ENCODE results near the gene TESK2.

The TESK2 gene

DNA sequence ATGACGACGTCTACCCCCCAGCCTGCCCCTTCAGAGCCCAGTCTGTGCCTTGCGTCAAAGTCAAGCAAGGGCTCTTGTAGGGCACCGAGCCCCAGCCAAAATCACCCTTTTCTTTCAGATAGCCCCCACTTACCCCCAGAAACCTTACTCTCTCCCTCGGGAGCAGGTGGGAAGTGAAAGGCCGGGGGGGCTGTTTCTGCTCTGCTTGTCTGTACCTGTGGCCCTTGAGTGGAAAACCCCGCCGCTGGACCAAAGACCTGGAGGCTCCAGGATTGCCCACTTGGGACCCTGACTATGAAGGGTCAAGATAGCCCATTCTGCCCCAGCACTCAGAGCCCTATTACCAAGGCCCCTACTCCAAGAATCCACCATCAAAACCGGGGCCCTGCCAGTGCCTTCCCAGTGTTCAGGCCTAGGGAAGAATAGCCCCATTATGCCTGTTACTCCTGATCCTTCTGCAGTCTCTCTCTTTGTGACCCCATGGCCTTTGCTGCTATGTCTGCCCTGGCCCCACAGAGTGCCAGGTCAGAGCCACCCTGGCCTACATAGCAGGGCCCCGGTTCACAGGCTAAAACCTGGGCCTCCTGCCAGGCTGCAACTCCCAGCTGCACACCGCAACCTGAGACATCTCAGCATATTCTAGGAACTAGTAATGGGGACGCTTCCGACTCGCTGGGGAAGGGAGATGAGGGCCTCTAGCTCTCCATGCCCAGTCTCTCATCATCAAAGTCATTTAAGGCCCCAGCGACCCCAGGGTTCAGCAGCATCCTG lies 186.5 kb downstream of the TESK2 start:
- in situ Hi-C loops (cut with HindIII; ENCODE audit: low pct_unique_long_range_greater_than_20kb, low sequenced_read_pairs): no loop called here
- peak in 1 of 2 experiments; percentile 21 for DNase-seq (ENCODE audit: low read depth in 1 of 2, low spot score in 1 of 2)
- TF ChIP-seq JUND (IDR thresholded peaks at IDR 0.05; ENCODE audit: low read depth): no peak

DNA sequence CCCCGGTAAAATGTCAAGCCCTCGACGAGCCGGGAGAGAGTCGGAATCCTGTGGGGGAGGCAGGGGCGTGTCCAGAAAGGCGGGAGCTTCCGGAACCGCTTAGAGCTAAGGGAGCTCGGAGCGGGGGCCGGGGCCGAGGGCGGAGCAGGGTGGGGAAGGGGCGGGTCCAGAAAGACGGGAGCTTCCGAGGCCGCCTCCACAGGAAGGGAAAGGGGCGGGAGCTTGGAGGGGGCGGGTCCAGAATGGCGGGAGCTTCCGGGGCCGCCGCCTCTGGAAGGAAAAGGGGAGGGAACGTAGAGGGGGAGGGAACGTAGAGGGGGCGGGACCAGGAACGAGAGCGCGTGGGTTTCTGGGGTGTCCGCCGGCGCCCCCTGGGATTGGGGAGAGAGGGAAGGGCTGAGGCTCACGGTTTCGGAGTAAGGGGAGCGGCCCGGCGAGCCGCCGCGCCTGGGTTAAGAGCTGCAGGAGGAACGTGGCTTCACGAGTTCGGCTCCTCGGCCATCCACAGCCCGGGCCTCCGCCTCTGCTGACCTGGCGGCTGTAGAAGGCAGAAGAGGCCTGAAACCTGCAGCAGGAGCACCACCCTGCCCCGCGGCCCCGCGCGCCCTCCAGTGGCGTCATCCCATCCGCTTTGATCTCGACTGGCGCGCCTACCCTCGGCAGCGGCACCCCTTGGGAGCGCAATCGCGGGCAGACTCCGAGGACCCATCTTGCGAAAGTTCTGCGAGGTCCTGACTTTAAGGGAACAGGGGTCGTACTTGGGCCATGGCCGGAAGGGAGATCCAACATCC lies 187.2 kb downstream of the TESK2 start:
- peak; percentile 83 to 96 for DNase-seq (ENCODE audit: low read depth in 1 of 2, low spot score in 1 of 2)
- TF ChIP-seq JUND (IDR thresholded peaks at IDR 0.05; ENCODE audit: low read depth): no peak
- in situ Hi-C loops (cut with HindIII; ENCODE audit: low pct_unique_long_range_greater_than_20kb, low sequenced_read_pairs): no loop called here

DNA sequence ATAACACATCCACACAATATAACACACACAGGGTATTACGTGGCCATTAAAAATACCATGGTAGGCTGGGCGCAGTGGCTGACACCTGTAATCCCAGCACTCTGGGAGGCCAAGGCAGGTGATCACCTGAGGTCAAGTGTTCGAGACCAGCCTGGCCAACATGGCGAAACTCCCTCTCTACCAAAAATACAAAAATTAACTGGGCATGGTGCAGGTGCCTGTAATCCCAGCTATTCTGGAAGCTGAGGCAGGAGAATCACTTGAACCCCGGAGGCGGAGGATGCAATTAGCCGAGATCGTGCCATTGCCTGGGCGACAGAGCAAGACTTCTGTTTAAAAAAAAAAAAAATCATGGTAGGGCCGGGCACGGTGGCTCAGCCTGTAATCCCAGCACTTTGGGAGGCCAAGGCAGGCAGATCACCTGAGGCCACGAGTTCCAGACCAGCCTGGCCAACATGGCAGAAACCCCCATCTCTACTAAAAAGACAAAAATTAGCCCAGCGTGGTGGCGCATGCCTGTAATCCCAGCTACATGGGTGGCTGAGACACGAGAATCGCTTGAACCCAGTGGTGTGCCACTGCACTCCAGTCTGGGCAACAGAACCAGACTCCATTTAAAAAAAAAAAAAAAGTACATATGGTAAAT lies 188.3 kb downstream of the TESK2 start:
- no peak for TF ChIP-seq JUND (IDR thresholded peaks at IDR 0.05; ENCODE audit: low read depth)
- in situ Hi-C loops (cut with HindIII; ENCODE audit: low pct_unique_long_range_greater_than_20kb, low sequenced_read_pairs): no loop called here
- DNase-seq (ENCODE audit: low read depth in 1 of 2, low spot score in 1 of 2): no peak

DNA sequence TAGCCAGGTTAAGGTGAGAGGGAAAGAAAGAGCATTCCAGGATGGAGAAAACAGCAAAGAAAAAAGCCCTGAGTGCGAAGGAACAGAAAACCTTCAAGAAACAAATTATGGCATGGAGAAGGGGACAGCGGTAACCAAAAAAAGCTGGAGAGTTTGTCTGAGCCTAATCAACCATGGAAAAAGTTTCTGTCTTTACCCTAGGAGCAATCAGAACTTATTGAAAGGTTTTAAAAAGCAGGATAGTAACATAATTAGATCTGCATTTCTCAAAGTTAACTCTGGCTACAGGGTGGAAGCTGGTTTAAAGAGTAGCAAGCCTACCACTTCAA lies 190.3 kb downstream of the TESK2 start:
- no peak for TF ChIP-seq JUND (IDR thresholded peaks at IDR 0.05; ENCODE audit: low read depth)
- no peak for DNase-seq (ENCODE audit: low read depth in 1 of 2, low spot score in 1 of 2)
- in situ Hi-C loops (cut with HindIII; ENCODE audit: low pct_unique_long_range_greater_than_20kb, low sequenced_read_pairs): no loop called here

DNA sequence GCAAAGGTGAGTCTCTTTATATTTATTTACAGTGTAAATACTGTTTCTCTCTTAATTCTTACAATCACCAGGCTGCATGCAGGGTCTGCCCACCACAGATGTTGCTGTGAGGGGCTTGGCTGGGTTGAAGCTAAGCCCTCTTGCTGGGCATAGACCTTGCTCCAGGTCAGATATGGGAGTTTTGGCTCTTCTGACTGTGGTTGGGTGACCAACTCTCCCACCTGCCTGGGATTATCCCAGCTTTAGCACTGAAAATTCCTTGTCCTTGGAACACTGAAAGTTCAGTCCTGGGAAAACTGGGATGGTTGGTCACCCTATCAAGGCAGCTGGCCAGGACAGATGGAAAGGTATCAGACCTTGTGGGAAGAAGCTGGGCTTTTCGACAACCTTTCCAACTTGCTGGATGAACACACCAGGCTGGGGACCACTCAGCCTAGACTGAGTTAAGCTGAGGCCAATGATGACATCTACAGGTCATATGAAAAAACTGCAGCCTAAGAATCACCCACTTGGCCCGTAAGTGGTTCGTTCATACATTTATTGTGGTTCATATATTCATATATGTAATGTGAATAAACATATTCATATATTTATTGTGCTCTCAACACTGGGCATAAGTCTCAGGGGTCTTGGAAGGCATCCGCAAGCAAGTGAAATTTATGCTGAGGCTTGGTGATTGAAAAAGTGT lies 190.8 kb downstream of the TESK2 start:
- TF ChIP-seq JUND (IDR thresholded peaks at IDR 0.05; ENCODE audit: low read depth): no peak
- in situ Hi-C loops (cut with HindIII; ENCODE audit: low pct_unique_long_range_greater_than_20kb, low sequenced_read_pairs): no loop called here
- DNase-seq (ENCODE audit: low read depth in 1 of 2, low spot score in 1 of 2): peak in 1 of 2 experiments; percentile 74

DNA sequence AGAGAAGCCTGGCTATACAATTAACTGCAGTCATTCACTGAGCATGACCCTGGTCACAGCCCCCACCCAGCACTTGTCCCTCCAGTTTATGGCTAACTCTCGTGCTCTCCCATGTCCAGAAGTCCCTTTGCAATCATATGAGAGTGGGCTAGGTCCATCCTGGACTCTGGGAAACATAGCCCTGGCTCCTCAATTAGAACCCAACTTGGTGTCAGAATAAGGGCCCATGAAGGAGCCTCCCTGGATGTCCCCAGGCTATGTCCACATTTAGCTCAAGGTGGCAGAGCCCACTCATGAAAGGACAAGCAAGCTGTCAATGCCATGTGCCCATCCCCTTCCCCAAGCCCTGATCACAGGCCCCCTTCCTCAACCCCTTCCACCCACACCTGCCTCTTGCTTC lies 191.7 kb downstream of the TESK2 start:
- DNase-seq (ENCODE audit: low read depth in 1 of 2, low spot score in 1 of 2): no peak
- TF ChIP-seq JUND (IDR thresholded peaks at IDR 0.05; ENCODE audit: low read depth): no peak
- in situ Hi-C loops (cut with HindIII; ENCODE audit: low pct_unique_long_range_greater_than_20kb, low sequenced_read_pairs): no loop called here

DNA sequence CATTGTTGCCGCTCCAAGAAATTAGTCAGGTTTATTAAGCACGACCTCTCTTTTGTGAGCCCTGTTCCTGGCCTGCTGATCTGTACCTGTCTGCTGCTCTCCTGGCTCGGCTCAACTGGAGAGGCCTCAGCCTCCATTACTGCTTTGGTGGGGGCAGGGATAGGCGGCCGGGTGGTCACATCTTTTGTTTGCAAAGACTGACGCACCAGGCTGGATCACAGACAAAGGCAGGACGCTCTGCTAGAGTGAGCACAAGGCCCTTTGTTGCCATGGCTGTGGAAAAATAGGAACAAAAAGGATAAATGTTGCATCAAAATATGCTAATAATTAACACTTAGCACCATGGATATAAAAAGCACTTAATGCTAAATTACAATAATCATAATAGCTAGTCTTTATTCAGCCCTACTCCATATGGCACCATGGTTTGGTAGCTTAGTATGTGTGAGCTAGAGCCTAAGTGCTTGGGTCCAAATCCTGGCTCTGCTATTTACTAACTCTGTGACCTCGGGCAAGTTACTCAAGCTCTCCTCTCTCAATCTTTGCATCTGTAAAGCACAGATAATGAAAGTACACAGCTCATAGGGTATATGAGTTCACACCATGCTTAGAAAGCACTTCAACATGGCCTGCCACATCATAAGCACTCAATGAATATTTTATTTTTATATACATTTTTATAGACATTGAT lies 193.2 kb downstream of the TESK2 start:
- 0 out of 2 replicates have a peak, but pooled peaks have one; percentile 14 for TF ChIP-seq JUND (IDR thresholded peaks at IDR 0.05; ENCODE audit: low read depth)
- peak in 1 of 2 experiments; percentile 23 for DNase-seq (ENCODE audit: low read depth in 1 of 2, low spot score in 1 of 2)
- in situ Hi-C loops (cut with HindIII; ENCODE audit: low pct_unique_long_range_greater_than_20kb, low sequenced_read_pairs): no loop called here
